NCI-H2081 (cell line): ENCODE results near the gene CCR1.
"Not testable (repeated sequence)": the region's sequence is repeated elsewhere in the genome, so short reads cannot be mapped to it uniquely, and the experiment has no call there.

ENCODE experiments used
- DNase-seq, 2 experiments: peaks; one replicate each; lab custom pipeline; 2025; lab: John Stamatoyannopoulos, UW

The CCR1 gene

DNA sequence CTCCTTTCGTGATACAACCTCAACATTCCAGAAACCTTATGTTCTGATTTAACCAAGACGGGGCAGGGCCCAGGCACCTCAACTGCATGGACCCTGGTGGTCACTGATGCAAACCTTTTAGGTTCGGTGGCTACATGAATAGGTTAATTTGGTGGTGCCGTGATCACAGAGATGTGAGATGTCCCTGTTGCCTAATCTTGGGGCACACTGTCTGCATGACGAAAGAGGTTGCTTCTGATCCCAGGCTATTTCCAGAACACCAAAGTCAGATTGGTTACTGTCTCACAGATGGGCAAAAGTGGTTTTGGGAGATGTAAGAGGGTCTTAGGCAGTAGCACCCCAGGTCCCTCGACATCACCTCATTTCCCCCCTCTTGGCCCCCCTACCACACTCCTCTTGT lies 4.0 kb upstream of the CCR1 start:
- no peak for DNase-seq

DNA sequence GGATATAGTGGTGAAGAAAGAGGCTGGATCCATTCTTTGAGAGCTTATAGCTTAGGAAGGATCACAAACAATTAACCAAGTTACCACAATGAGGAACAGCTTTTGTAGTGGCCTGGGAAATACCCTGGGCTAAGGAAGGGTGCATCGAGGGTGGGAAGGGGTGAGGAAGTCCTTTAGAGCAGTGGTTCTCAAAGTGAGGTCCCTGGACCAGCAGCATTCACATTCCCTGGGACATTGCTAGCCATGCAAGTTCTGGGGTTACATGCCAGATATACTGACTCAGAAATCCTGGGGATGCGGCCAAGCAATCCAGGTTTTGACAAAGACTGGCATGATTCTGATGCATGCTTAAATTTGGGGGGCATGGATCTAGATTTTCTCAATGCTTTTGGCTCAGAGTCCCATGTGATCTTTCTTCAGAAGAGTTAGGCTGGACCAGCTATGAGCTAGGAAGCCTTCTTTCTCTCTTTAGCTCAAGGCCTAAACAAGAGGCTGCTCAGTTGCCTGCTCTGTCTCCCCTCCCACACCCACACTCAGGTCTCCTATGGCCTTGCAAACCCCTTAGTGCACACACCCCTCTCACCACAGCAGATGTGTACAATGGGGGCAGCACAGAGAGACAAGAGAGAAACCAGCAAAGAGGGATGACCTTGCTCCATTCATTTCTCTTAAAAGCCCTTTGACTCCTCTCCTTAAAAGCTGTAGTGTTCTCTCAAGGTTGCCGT lies 1.8 kb upstream of the CCR1 start:
- DNase-seq, result no peak

DNA sequence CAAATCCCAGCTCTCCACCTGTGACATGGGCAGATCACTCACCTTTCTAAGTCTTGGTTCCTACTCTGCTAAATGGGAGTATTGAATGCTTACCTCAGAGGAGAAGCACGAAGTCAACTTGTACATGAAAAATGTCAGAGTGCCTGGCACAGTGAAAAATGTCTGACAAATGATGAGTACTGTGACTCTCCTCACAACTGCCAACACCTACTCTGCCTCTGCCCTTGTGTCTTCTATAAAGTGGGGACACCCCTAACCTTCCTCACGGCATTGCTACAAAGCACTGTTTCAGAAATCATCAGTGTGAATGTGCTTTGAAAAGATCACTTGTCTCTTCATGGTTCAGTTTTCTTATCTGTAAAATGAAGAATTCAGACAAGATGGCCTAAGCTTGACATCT lies 940 bp upstream of the CCR1 start:
- DNase-seq, result no peak

DNA sequence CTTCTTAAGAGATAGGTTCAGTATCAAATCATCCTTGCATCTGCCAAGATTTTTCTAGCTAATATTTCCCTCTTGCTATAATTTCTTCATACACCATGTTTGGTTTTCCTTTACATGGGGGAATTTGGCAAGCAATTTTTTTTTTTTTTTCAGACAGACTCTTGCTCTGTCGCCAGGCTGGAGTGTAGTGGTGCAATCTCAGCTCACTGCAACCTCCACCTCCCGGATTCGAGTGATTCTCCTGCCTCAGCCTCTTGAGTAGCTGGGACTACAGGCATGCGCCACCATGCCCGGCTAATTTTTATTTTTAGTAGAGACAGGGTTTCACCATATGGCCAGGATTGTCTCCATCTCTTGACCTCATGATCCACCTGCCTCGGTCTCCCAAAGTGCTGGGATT lies 599 bp downstream of the CCR1 start:
- not testable (repeated sequence) for DNase-seq

DNA sequence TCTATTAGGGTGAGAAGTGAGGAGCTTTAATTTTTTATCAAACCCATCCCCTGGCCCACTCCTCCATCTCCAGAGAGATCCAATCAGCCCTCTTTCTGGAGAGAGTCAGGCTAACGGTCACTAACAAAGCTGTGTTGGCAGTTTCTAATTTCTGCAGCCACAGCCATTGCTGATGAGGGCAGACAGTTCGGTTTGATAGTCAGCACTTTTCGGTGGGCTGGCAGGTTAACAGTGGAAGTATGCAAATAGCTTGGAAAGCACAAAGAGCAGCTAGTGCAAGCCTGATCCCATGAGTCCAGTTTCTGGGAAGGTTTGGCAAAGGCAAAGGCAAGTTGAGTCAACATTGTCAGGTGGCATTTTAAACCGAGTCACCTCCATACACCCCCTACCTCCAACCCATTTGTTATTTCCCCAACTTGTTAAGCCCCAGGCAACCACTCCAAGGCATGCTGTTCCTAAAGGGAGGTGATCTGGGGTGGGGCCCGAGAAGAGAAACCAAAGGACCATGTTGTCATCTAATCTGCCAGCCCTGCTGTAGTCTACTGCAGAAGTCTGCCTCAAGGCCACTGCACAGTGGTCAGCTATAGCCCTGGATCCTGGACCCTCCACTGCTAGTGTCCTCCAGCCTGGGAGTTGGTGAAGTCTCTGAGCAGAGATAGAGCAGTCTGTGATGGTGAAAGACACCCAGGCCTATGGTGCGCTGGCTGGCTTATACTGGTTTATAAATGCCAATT lies 1.7 kb downstream of the CCR1 start:
- no peak for DNase-seq

GRCh38 chr3:46205286-46205960 lies 2.7 kb downstream of the CCR1 start:
- no peak for DNase-seq

- DNase-seq, result no peak
Measured at GRCh38 chr3:46203681-46204080, 4.4 kb downstream of the CCR1 start.

DNA sequence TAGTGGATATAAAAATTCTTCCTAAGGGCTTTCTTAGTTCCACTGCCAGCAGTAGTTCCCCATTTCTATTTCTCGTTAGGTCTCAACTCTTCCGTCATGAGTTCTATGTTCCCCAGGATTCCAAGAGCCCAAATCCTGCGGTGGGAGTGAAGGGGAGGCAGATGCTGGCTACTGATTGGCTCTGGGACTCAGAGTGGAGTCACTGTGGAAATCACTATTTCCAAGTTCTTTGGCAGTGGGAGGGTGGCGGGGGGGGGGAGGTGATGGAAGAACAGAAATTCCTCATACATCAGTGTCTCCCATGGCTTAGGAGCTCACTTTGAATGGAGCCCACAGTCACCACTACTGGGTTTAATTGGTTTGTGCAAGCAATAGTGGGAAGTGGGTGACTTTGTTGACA lies 5.6 kb downstream of the CCR1 start:
- DNase-seq, result no peak

DNA sequence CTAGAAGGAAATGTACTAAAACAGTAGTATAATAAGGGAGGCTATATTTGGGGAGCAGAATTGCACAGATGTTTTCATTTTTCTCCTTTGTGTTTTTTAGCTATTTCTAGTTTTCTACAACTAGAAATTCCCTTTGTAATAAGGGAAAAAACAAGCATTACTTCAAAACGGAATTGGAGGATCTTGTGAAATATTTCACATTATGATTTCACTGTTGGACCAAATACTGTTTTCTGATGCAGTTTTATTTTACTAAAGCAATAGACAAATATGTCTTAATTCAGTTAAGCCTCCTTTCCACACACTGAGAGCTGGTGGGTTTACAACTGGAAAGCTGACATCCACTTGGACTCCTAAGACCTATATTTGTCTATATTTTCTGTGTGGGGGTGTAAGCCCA lies 7.3 kb downstream of the CCR1 start:
- no peak for DNase-seq

- no peak for DNase-seq
Measured at GRCh38 chr3:46200211-46200610, 7.9 kb downstream of the CCR1 start.

- DNase-seq, result no peak
Measured at GRCh38 chr3:46196261-46196957, 11.7 kb downstream of the CCR1 start.

DNA sequence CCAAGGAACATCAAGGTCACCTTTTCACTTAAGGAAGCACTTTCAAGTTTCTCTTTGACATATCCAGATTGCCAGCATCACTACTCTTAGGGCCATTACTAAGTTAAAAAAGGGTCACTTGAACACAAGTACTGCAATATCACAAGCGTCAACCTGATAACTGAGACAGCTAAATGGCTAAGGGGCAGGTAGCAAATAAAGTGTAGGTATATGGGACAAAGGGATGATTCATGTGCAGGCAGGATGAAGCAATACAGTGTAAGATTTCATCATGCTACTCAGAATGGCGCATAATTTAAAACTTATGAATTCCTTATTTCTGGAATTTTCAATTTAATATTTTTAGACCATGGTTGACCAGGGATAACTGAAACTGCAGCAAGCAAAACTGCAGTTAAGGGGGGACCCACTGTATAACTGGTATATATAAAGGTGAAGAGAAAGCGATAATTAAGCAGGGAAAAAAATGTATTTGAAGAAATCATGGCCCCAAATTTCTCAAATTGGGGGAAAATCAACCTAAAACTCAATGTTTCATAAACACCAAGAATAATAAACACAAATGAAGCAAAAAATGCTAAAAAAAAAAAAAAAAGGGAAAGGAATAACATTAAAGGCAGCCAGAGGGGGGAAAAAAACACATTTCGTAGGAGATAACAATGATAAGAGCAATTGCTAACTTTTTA lies 13.1 kb downstream of the CCR1 start:
- no peak for DNase-seq

- DNase-seq, result no peak
Measured at GRCh38 chr3:46193436-46193835, 14.7 kb downstream of the CCR1 start.

DNA sequence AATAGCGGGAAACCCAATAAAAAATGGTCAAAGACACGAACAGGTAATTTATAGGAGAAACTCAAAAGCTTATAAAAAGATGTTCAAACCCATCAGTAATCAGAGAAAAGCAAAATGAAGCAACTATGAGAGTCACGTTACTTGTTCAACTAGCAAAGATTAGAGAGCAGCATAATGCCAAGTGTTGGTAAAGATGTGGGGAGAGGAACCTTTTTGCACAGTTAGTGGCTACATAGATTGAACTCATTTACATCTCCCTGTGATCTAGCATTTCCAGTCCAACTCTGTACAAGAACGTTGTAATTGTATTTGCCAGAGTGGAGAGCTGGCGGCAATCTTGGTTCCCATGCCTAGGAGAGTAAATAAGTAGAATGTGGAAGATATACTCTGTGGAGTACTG lies 15.2 kb downstream of the CCR1 start:
- no peak for DNase-seq

DNA sequence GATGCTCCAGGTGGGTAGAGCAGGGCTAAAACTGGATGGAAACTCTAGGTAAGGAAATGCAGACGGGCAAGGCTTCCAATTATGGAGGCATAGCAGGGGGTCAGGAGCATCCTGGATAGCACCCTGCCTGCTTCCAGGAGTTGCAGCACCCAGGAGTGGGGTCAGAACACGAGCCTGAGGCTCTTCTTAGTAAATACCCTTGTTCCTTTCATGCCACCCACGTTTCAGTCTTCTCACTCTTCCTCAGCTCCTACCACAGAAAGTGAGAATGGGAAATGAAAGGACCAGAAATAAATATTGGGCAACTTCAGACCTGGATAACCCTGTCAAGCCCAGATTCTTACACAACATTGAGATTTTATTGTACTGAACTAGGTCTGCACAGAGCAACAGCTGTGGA lies 16.4 kb downstream of the CCR1 start:
- DNase-seq, result no peak

- no peak for DNase-seq
Measured at GRCh38 chr3:46188708-46189107, 19.4 kb downstream of the CCR1 start.

DNA sequence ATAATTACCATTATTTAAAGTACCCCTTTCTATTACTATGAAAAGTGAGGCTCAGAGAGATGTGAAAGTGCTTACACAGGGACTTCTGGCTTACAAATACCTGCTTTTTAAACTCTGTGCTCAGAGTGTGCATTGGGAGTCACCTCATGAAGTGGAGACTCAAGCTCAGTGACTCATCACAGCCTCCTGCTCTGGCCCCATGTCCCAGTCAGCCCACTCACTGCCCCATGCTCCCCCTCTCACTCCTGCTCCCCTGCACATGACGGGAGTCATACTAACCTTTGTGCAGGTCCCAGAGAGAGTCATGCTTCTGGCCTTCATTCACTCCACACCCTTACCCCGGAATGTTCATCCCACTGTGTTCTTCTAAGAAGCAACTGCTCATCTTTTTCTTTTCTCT lies 20.2 kb downstream of the CCR1 start:
- no peak for DNase-seq

GRCh38 chr3:46187341-46187700 lies 20.8 kb downstream of the CCR1 start:
- DNase-seq, result no peak

DNA sequence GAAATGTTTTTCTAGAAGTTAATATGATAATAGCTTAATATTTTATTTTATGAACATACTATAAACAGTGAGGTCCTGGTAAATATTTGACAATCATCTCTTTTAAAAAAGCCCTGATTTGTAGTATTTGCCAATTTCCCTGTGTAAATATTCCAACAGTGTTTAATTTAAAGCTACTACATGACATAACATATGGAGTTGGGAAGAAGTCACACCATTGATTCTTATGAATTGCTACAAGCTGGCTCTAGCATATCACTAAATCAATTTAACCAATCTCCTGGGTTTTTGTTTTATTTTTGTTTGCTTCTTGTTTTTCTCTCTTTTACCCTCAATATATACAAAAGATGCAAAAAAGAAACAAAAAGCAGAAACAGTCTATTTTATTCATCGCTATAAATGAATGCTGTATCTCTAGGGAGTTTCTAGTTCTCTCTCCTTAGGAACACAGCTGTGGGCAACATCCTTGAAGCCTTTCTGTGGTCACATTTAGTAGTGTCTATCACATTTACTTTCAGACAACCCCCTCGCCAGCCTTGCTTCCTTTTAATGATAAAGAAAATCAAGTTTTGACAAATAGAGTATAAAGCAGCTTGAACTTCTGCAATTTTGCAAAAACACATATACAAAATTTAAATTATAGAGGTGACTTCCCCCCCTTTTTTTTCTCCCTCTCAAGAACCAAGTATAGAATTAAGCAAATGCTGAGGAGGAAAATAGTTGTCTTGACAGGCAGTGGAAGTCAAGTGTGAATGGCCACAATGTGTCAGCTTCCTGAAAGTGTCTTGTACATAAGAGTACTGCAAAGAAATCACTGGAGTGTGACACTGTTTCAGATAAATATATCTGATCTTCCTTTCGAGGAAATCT lies 21.4 kb downstream of the CCR1 start:
- DNase-seq, result no peak

DNA sequence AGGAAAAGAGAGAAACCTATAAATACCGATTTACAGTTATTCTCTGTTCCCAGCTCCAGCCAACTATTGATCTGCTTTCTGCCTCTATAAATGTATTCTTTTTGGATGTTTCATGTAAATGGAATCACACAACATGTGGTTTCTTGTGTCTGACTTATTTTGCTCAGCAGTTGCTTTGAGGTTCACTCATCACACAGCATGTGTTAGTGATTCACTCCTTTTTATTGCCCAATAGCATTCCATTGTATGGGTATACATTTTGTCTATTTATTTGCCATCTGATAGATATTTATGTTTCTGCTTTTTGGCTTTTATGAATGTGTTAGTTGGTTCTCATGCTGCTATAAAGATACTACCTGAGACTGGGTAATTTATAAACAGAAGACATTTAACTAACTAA lies 23.6 kb downstream of the CCR1 start:
- DNase-seq, result no peak

- DNase-seq, result no peak
Measured at GRCh38 chr3:46183330-46183729, 24.8 kb downstream of the CCR1 start.
